Measurements from ENCODE around the gene PTTG1IP2. TPM values are rescaled to one million over a fixed set of nuclear protein-coding genes. Genes with fewer than 3 reads are reported as not detected.

The PTTG1IP2 gene
- polyA plus RNA-seq, 1 experiment = not detected

GRCh38 chr7:90432752-90433151, 36.7 kb upstream of the PTTG1IP2 start:
- no peak for TF ChIP-seq CTCF (IDR thresholded peaks at IDR 0.05; ENCODE audit: low read depth, low read length)
- ChIA-PET POLR2A (interaction anchor here (0.5 kb wide), 1 partner anchor 284 kb away, joined by 5 read pairs; no protein-coding TSS in a partner anchor), CTCF (interaction anchor here (0.9 kb wide), 1 partner anchor 281 kb away, joined by 3 read pairs; no protein-coding TSS in a partner anchor)
- Histone ChIP-seq H3K4me3 (ENCODE audit: low read depth, low read length) (no peak overlapping the region), H3K27me3 (ENCODE audit: control insufficient read depth, insufficient read depth, low read length) (no peaks in the 10 kb centered on the region), H3K27ac (ENCODE audit: low read depth, low read length) (no peak overlapping the region), H3K9me3 (ENCODE audit: control insufficient read depth, insufficient read depth, low read length) (peaks cover 19% of the 10 kb centered on the region)
- DNase-seq (ENCODE audit: low read depth, low spot score) = no peak

GRCh38 chr7:90433221-90433620, 36.2 kb upstream of the PTTG1IP2 start:
- Histone ChIP-seq H3K4me3 (ENCODE audit: low read depth, low read length) (no peak overlapping the region), H3K9me3 (ENCODE audit: control insufficient read depth, insufficient read depth, low read length) (peaks cover 19% of the 10 kb centered on the region), H3K27me3 (ENCODE audit: control insufficient read depth, insufficient read depth, low read length) (no peaks in the 10 kb centered on the region), H3K27ac (ENCODE audit: low read depth, low read length) (no peak overlapping the region)
- ChIA-PET CTCF (interaction anchor here (0.5 to 0.9 kb wide), 2 partner anchors 280 to 281 kb away, joined by 3 to 6 read pairs; no protein-coding TSS in a partner anchor), POLR2A (interaction anchor here (0.5 kb wide), 1 partner anchor 284 kb away, joined by 5 read pairs; no protein-coding TSS in a partner anchor)
- DNase-seq (ENCODE audit: low read depth, low spot score) = no peak
- no peak for TF ChIP-seq CTCF (IDR thresholded peaks at IDR 0.05; ENCODE audit: low read depth, low read length)

- ChIA-PET POLR2A (no interaction called here), CTCF (no interaction called here)
- no peak for DNase-seq (ENCODE audit: low read depth, low spot score)
- TF ChIP-seq CTCF (IDR thresholded peaks at IDR 0.05; ENCODE audit: low read depth, low read length) = no peak
- no peaks in the 10 kb centered on the region for H3K9me3 ChIP-seq (ENCODE audit: control insufficient read depth, insufficient read depth, low read length)
- no peak overlapping the region for H3K4me3 ChIP-seq (ENCODE audit: low read depth, low read length)
- no peak overlapping the region for H3K27ac ChIP-seq (ENCODE audit: low read depth, low read length)
- no peaks in the 10 kb centered on the region for H3K27me3 ChIP-seq (ENCODE audit: control insufficient read depth, insufficient read depth, low read length)
Measured at GRCh38 chr7:90445633-90446032, 23.8 kb upstream of the PTTG1IP2 start.

- no peak for TF ChIP-seq CTCF (IDR thresholded peaks at IDR 0.05; ENCODE audit: low read depth, low read length)
- Histone ChIP-seq H3K9me3 (ENCODE audit: control insufficient read depth, insufficient read depth, low read length) (no peaks in the 10 kb centered on the region), H3K4me3 (ENCODE audit: low read depth, low read length) (no peak overlapping the region), H3K27me3 (ENCODE audit: control insufficient read depth, insufficient read depth, low read length) (no peaks in the 10 kb centered on the region), H3K27ac (ENCODE audit: low read depth, low read length) (no peak overlapping the region)
- no peak for DNase-seq (ENCODE audit: low read depth, low spot score)
- CTCF ChIA-PET = no interaction called here
- POLR2A ChIA-PET = no interaction called here
Measured at GRCh38 chr7:90446137-90446899, 23.1 kb upstream of the PTTG1IP2 start.

GRCh38 chr7:90453259-90453891, 16.1 kb upstream of the PTTG1IP2 start:
- Histone ChIP-seq H3K9me3 (ENCODE audit: control insufficient read depth, insufficient read depth, low read length) (no peaks in the 10 kb centered on the region), H3K27ac (ENCODE audit: low read depth, low read length) (no peak overlapping the region), H3K4me3 (ENCODE audit: low read depth, low read length) (no peak overlapping the region), H3K27me3 (ENCODE audit: control insufficient read depth, insufficient read depth, low read length) (no peaks in the 10 kb centered on the region)
- no peak for DNase-seq (ENCODE audit: low read depth, low spot score)
- POLR2A ChIA-PET = no interaction called here
- CTCF ChIA-PET = interaction anchor here (4.3 kb wide), 1 partner anchor 582 kb away, joined by 47 read pairs; no protein-coding TSS in a partner anchor
- TF ChIP-seq CTCF (IDR thresholded peaks at IDR 0.05; ENCODE audit: low read depth, low read length) = no peak

Data from AG04450 (cell line).